ENCODE data around the gene WDR49. TPM values are rescaled to one million over a fixed set of nuclear protein-coding genes. Genes with fewer than 3 reads are reported as not detected.

The WDR49 gene
- total RNA-seq, 1 donor from 2014 or later: 0.84 TPM

DNA sequence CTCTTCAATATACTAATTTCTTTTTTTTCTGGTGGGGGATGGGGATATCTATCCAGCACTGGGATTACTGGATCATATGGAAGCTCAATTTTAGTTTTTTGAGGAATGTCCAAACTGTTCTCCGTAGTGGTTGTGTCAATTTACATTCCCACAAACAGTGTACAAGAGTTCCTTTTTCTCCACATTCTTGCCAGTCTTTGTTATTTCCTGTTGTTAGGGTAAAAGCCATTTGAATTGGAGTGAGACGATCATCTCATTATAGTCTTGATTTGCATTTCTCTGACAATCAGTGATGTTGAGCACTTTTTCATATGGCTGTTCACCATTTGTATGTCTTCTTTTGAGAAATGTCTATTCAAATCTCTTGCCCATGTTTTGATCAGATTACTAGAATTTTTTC, 12.8 kb upstream of the WDR49 start:
- H3K4me3 Mint-ChIP-seq (ENCODE audit: unreplicated experiment): no peak overlapping the region
- FAIRE-seq: no peak
- no peaks in the 10 kb centered on the region for H3K27me3 Mint-ChIP-seq (ENCODE audit: low read depth, unreplicated experiment)
- Histone ChIP-seq H4K20me1 (ENCODE audit: insufficient read depth, low read length) (no peaks in the 10 kb centered on the region), H3K4me1 (ENCODE audit: insufficient read depth, low read length) (no peaks in the 10 kb centered on the region), H2AFZ (ENCODE audit: low read depth, low read length) (no peak overlapping the region), H3K79me2 (ENCODE audit: insufficient read depth, low read length) (no peaks in the 10 kb centered on the region), H3K9me3 (ENCODE audit: insufficient read depth, low read depth, low read length) (no peaks in the 10 kb centered on the region), H3K4me3 (ENCODE audit: insufficient read depth, low read depth, low read length) (no peak overlapping the region), H3K27me3 (ENCODE audit: insufficient read depth, low read length) (no peaks in the 10 kb centered on the region), H3K36me3 (ENCODE audit: insufficient read depth, low read length) (no peaks in the 10 kb centered on the region), H3K9ac (ENCODE audit: low read length) (no peak overlapping the region), H3K27ac (ENCODE audit: low read depth, low read length) (no peak overlapping the region), H3K4me2 (ENCODE audit: low read length) (no peak overlapping the region)
- no peak for DNase-seq (ENCODE audit: low read depth)
- no peak for TF ChIP-seq EZH2 (IDR thresholded peaks at IDR 0.05; ENCODE audit: insufficient read depth, low read length)
- no peaks in the 10 kb centered on the region for H3K4me1 Mint-ChIP-seq (ENCODE audit: low read depth, unreplicated experiment)
- no peak overlapping the region for H3K27ac Mint-ChIP-seq (ENCODE audit: unreplicated experiment)
- H3K36me3 Mint-ChIP-seq (ENCODE audit: low read depth, unreplicated experiment): no peaks in the 10 kb centered on the region
- no peaks in the 10 kb centered on the region for H3K9me3 Mint-ChIP-seq (ENCODE audit: unreplicated experiment)

DNA sequence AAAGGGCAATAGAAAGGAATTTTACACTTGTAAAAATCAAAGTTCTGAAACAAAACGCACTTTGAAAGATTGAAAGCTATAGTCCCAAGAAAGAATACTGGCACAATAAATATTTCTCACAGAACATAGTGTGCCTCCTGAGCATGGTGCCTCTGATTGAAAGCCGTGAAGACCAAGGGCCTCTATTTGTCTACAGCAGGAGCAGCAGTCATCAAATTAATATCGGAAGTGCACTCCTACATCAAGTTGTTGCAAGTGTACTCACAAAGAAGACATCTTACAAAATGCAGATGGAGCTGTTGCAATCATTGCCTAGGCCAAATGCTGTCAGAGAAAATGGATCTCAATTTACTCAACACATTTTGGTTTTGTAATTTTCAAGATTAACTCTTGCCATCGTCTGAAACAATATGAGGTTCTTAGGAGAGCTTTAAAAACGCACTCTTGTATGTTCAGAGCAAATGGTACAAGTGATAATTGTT, 9.2 kb upstream of the WDR49 start:
- Mint-ChIP-seq H3K9me3 (ENCODE audit: unreplicated experiment) (no peaks in the 10 kb centered on the region), H3K4me3 (ENCODE audit: unreplicated experiment) (no peak overlapping the region), H3K4me1 (ENCODE audit: low read depth, unreplicated experiment) (no peaks in the 10 kb centered on the region), H3K36me3 (ENCODE audit: low read depth, unreplicated experiment) (no peaks in the 10 kb centered on the region), H3K27me3 (ENCODE audit: low read depth, unreplicated experiment) (no peaks in the 10 kb centered on the region), H3K27ac (ENCODE audit: unreplicated experiment) (no peak overlapping the region)
- Histone ChIP-seq H3K36me3 (ENCODE audit: insufficient read depth, low read length) (no peaks in the 10 kb centered on the region), H3K9me3 (ENCODE audit: insufficient read depth, low read depth, low read length) (no peaks in the 10 kb centered on the region), H4K20me1 (ENCODE audit: insufficient read depth, low read length) (no peaks in the 10 kb centered on the region), H2AFZ (ENCODE audit: low read depth, low read length) (no peak overlapping the region), H3K9ac (ENCODE audit: low read length) (no peak overlapping the region), H3K27ac (ENCODE audit: low read depth, low read length) (no peak overlapping the region), H3K27me3 (ENCODE audit: insufficient read depth, low read length) (no peaks in the 10 kb centered on the region), H3K4me1 (ENCODE audit: insufficient read depth, low read length) (no peaks in the 10 kb centered on the region), H3K4me2 (ENCODE audit: low read length) (no peak overlapping the region), H3K79me2 (ENCODE audit: insufficient read depth, low read length) (no peaks in the 10 kb centered on the region), H3K4me3 (ENCODE audit: insufficient read depth, low read depth, low read length) (no peak overlapping the region)
- no peak for DNase-seq (ENCODE audit: low read depth)
- FAIRE-seq: no peak
- no peak for TF ChIP-seq EZH2 (IDR thresholded peaks at IDR 0.05; ENCODE audit: insufficient read depth, low read length)
- TF ChIP-seq, protein P1, sequence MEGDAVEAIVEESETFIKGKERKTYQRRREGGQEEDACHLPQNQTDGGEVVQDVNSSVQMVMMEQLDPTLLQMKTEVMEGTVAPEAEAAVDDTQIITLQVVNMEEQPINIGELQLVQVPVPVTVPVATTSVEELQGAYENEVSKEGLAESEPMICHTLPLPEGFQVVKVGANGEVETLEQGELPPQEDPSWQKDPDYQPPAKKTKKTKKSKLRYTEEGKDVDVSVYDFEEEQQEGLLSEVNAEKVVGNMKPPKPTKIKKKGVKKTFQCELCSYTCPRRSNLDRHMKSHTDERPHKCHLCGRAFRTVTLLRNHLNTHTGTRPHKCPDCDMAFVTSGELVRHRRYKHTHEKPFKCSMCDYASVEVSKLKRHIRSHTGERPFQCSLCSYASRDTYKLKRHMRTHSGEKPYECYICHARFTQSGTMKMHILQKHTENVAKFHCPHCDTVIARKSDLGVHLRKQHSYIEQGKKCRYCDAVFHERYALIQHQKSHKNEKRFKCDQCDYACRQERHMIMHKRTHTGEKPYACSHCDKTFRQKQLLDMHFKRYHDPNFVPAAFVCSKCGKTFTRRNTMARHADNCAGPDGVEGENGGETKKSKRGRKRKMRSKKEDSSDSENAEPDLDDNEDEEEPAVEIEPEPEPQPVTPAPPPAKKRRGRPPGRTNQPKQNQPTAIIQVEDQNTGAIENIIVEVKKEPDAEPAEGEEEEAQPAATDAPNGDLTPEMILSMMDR (IDR thresholded peaks at IDR 0.05; ENCODE audit: insufficient read depth, low read depth, low read length): no peak

DNA sequence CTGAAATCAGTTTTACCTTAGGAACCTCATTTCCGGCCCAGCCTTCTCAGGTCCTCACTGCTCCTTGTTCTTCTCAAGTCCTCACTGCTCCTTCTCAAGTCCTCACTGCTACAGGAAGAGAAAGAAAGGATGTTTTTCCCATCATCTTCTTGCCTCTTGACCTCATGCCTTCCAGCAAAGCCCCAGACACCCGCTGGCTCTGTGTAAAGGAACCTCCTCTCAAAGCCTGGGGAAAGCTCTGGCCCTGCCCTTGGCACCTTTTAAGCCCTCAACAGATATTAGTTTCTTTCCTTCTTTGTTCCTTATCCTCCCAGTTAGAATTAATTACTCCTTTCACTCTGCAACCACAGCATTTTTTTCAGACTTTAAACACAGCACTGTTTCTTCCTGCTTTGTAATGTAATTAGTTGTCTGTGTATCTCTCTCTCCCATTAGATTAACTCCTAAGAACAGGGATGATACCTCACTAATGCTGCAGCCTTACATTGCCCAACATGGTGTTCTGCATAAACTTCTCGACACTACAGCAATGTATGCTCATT, 4.0 kb upstream of the WDR49 start:
- no peak overlapping the region for H3K9ac ChIP-seq (ENCODE audit: low read length)
- H3K9me3 ChIP-seq (ENCODE audit: insufficient read depth, low read depth, low read length): no peaks in the 10 kb centered on the region
- Mint-ChIP-seq H3K9me3 (ENCODE audit: unreplicated experiment) (no peaks in the 10 kb centered on the region), H3K27ac (ENCODE audit: unreplicated experiment) (no peak overlapping the region), H3K36me3 (ENCODE audit: low read depth, unreplicated experiment) (no peaks in the 10 kb centered on the region), H3K27me3 (ENCODE audit: low read depth, unreplicated experiment) (no peaks in the 10 kb centered on the region), H3K4me3 (ENCODE audit: unreplicated experiment) (no peak overlapping the region), H3K4me1 (ENCODE audit: low read depth, unreplicated experiment) (no peaks in the 10 kb centered on the region)
- no peak overlapping the region for H2AFZ ChIP-seq (ENCODE audit: low read depth, low read length)
- no peaks in the 10 kb centered on the region for H3K79me2 ChIP-seq (ENCODE audit: insufficient read depth, low read length)
- H3K4me3 ChIP-seq (ENCODE audit: insufficient read depth, low read depth, low read length): no peak overlapping the region
- H3K27me3 ChIP-seq (ENCODE audit: insufficient read depth, low read length): no peaks in the 10 kb centered on the region
- no peak overlapping the region for H3K27ac ChIP-seq (ENCODE audit: low read depth, low read length)
- no peaks in the 10 kb centered on the region for H3K36me3 ChIP-seq (ENCODE audit: insufficient read depth, low read length)
- H3K4me1 ChIP-seq (ENCODE audit: insufficient read depth, low read length): no peaks in the 10 kb centered on the region
- DNase-seq (ENCODE audit: low read depth): no peak
- TF ChIP-seq, protein P1 (IDR thresholded peaks at IDR 0.05; ENCODE audit: insufficient read depth, low read depth, low read length): no peak
- no peak for TF ChIP-seq EZH2 (IDR thresholded peaks at IDR 0.05; ENCODE audit: insufficient read depth, low read length)
- no peak overlapping the region for H3K4me2 ChIP-seq (ENCODE audit: low read length)
- no peak for FAIRE-seq
- H4K20me1 ChIP-seq (ENCODE audit: insufficient read depth, low read length): no peaks in the 10 kb centered on the region

All from astrocyte (in vitro differentiated cells and primary cell).